Measurements from ENCODE around the gene HNRNPD.
"Not testable (repeated sequence)": the region's sequence is repeated elsewhere in the genome, so short reads cannot be mapped to it uniquely, and the experiment has no call there.

Gene HNRNPD

DNA sequence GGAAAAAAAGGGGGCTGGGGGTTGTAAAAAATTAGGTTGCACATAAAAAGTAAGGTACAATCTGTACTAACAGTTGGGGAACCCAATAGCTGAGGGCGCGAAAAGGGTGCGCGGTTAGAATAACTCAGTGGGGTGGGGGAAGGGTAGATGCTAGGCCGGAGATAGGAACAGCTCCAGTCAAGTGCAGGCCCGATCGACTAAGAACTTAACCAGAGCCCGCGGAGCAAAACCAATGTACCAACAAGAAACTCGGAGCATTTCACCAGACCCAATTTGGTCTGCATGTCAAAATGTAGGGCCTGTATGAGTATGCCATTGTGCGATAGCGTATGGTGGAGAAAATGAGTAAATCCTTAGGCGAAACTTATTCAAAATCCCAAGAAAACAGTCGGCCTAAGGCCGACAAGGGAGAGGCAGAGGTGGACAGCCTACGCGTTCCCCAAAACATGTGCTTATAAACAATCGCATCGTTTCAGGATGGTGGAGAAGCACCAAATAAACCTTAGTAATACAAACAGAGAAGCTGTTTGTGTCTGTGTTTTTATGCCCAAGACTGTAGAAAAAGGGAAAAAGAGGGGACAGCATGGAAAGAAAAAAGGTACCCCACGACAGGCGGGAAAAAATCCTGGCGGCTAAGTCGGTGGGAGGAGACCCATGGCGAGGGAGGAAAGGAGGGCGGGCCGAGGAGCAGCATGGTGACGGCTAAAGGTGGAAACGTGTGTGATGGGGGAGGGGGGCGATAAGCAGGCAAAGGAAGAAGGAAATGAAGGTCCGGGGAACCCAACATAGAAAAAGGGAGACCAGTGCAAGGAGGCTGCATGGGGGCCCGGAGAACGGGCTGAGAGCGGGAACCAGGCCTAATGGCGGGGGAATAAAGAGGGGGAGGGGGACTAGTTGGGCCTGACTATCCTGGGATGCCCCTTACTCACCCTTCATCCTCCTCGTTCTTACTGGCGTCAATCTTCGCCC lies 990 bp downstream of the HNRNPD start:
- DNase-seq (ENCODE audit: low read depth): peak; percentile 30

DNA sequence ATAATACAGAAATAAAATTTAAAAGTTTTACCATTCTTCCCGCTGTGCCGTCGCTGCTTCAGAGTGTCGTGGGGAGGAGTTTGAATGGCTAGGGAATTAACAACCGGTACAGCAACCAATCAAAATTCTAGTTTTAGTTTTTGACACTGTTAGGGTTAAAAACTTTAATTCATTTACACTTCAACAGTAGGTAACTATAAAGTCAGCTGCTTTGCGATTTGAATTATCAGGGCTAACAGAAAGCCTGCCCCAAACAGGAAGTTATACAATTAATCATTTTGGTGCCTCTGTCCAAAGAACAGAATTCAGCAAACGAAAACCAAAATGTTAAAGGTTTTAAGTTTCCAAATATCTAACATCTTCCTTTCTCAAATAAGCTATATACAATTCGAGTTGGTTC lies 2.3 kb downstream of the HNRNPD start:
- DNase-seq (ENCODE audit: low read depth): no peak

DNA sequence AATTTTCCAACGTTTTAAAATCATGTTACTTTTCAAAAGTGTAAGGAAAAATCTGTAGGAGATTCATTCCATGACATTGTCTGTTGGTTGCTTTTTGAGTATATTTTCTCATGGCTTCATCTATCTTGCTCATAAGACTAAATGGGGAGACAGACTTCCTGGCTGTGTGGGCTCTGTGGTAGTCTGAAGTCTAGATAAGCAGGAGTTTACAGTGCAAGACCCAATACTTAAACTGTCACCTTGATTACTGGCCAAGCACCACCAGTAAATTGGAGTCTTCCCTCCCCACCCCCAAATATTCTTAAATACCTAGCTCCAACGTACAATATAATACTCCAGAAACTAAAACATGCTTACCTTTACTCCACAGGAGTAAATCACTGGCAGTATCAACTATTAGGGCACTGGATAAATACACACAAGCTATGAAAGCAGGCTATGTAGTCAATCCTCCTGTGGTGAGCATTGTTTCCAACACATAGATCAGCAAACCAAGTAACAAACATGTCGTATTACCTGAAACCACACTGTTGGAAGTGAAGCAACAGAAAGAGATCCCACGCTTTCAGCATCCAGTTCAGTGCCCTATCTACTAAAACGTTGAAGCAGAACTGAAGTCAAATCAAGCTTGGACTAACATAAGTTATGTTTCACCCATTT lies 6.2 kb downstream of the HNRNPD start:
- DNase-seq (ENCODE audit: low read depth): no peak

DNA sequence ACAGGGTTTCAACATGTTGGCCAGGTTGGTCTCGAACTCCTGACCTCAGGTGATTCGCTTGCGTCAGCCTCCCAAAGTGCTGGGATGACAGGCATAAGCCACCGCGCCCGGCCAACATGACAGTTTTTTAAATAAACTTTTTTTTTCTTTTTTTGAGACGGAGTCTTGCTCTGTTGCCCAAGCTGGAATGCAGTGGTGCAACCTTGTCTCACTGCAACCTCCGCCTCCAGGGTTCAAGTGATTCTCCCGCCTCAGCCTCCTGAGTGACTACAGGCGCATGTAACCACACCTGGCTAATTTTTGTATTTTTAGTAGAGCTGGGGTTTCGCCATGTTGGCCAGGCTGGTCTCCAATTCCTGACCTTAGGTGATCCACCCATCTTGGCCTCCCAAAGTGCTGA lies 7.4 kb downstream of the HNRNPD start:
- not testable (repeated sequence) for DNase-seq (ENCODE audit: low read depth)

DNA sequence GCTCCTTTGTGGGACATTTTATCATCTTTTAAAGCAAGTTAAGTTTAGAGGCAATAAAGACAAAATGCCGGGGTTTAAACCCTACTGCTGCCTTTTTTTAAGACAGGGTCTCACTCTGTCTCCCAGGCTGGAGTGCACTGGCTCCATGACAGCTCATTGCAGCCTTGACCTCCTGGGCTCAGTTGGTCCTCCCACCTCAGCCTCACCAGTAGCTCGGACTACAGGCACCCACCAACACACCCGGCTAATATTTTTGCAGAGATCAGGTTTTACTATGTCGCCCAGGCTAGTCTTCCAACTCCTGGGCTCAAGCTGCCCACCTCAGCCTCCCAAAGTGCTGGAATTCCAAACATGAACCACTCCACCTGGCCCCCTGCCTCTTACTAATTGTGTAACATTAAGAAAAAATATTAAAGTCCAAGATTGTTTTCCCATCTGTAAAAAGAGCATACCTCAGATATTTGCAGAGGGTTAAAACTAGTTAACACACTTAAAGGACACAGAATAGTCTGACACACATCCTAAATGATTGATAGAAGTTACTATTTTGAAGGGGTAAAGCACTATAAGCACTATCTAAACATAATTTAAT lies 9.8 kb downstream of the HNRNPD start:
- no peak for DNase-seq (ENCODE audit: low read depth)

DNA sequence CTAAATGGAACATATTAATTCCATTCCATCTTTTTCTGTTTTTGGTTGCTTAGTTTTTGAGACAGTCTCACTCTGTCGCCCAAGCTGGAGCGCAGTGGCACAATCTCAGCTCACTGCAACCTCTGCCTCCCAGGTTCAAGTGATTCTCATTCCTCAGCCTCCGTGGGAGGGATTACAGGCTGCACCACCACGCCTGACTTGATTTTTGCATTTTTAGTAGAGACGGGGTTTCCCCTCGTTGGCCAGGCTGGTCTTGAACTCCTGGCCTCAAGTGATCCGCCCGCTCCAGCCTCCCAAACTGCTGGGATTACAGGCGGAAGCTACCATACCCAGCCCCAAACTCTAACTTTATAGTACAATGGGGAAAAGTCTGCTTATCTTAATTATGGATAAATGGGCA lies 11.2 kb downstream of the HNRNPD start:
- no peak for DNase-seq (ENCODE audit: low read depth)

- DNase-seq (ENCODE audit: low read depth): no peak
These were observed 13.3 kb downstream of the HNRNPD start for GRCh38 chr4:82360298-82361177.

GRCh38 chr4:82358847-82359246 lies 14.9 kb downstream of the HNRNPD start:
- DNase-seq (ENCODE audit: low read depth): no peak

- no peak for DNase-seq (ENCODE audit: low read depth)
These were observed 16.2 kb downstream of the HNRNPD start for GRCh38 chr4:82357640-82358039.

DNA sequence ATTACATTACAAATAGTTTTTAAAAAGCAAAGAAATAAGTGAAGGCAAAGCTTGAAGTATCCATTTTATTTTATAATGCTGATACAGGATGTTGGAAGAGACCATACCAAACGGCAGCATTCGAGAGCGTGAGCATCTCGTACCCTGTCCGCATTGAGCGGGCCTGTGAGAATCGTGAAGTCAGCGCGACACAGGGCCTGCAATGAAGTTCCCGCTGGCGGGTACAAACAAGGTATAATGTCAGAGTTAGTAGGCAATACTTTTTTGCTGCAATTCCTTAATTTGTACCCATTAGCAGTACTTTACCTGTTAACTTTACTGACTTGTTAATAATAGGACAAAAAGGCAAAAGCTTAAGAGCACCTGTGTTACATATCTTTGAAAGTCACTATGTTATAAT lies 19.0 kb downstream of the HNRNPD start:
- no peak for DNase-seq (ENCODE audit: low read depth)

- no peak for DNase-seq (ENCODE audit: low read depth)
These were observed 20.9 kb downstream of the HNRNPD start for GRCh38 chr4:82352825-82353366.

DNA sequence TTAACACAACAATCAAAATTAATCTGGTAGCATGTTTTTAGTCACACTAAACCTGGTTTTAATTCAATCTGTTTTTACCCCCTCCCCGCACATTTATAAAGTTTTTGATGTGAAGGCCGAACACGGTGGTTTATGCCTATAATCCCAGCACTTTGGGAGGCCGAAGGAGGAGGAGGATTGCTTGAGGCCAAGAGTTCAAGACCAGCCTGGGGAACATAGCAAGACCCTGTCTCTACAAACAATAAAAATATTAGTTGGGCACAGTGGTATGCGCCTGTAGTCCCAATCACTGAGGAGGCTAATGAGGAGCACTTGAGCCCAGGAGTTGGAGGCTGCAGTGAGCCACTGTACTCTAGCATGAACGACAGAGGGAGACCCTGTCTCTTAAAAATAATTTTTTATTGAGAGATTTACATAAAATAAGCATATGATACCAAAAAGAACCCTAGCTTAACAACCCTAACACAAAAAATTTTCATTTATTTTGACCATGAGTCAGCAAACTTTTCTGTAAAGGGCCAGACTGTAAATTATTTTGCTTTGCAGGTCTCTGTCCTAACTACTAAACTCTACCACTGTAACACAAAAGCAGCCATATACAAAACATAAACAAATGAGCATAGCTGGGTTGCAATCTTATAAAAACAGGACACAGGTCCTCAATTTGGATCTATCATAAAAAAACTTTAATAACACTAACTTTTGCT lies 21.5 kb downstream of the HNRNPD start:
- no peak for DNase-seq (ENCODE audit: low read depth)

GRCh38 chr4:82346126-82346525 lies 27.7 kb downstream of the HNRNPD start:
- DNase-seq (ENCODE audit: low read depth): no peak

- no peak for DNase-seq (ENCODE audit: low read depth)
These were observed 38.7 kb downstream of the HNRNPD start for GRCh38 chr4:82335043-82335442.

- DNase-seq (ENCODE audit: low read depth): not testable (repeated sequence)
These were observed 40.1 kb downstream of the HNRNPD start for GRCh38 chr4:82333641-82334040.

DNA sequence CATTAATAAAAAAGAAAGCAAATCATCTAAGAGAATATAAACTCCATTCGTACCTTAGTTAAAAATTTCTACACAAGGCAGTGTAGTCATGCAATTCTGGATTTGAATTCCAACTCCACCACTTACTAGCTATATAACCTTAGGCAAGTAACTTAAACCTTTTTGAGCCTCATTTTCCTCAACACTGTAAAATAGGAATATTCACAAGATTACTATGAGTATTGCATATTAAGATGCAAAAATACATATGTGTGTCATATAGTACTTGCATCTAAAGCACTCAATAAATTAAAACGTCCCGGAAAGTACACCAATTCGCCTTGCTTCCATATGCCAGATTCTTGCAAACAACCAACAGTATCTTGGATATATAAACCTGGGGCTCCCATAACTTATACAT lies 42.0 kb downstream of the HNRNPD start:
- no peak for DNase-seq (ENCODE audit: low read depth)

GRCh38 chr4:82320351-82320750 lies 53.4 kb downstream of the HNRNPD start:
- no peak for DNase-seq (ENCODE audit: low read depth)

DNA sequence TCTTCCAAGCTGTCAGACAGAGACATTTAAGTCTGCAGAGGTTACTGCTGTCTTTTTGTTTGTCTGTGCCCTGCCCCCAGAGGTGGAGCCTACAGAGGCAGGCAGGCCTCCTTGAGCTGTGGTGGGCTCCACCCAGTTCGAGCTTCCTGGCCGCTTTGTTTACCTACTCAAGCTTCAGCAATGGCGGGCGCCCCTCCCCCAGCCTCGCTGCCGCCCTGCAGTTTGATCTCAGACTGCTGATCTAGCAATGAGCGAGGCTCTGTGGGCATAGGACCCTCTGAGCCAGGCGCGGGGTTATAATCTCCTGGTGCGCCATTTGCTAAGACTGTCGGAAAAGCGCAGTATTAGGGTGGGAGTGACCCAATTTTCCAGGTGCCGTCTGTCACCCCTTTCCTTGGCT lies 70.7 kb downstream of the HNRNPD start:
- DNase-seq (ENCODE audit: low read depth): not testable (repeated sequence)
